H1 (cell line): ENCODE data around the gene PRKAR1B. TPM values are rescaled to one million over a fixed set of nuclear protein-coding genes. Genes with fewer than 3 reads are reported as not detected.

ENCODE experiments used
- CTCF ChIA-PET: fragments of 300-600 bp; sonication (Branson Sonifier 250); formaldehyde crosslinking; loops from one replicate; lab custom pipeline; 2021; ENCODE audit not compliant: partially characterized antibody; lab: Charles Lee
- POLR2A ChIA-PET: fragments of 300-600 bp; sonication (Branson Sonifier 250); formaldehyde crosslinking; loops from one replicate; lab custom pipeline; 2021; ENCODE audit warnings: inconsistent platforms; ENCODE audit not compliant: partially characterized antibody; lab: Charles Lee
- DNase-seq, 2 experiments: peaks; one replicate each; pipeline versions ENCODE4 v3.0.0 to v3.0.0-alpha.2; 2010 to 2022; ENCODE audit warnings: low spot score in 2 of 2, low read depth in 1 of 2, mixed read lengths in 1 of 2
- FAIRE-seq: peaks from 2 replicates; lab custom pipeline; 2011; peaks lifted over from hg19 to GRCh38; lab: Jason Lieb, UNC
- H2AFZ ChIP-seq: 2 replicates; pipeline ENCODE4 v1.8.1; 2012; ENCODE audit warnings: low read length, inconsistent platforms
- H2AK5ac ChIP-seq: 2 replicates; pipeline ENCODE4 v1.6.1; 2013; ENCODE audit warnings: low read depth, low read length
- H2BK120ac ChIP-seq: replicated peaks from 2 replicates; pipeline ENCODE3; 2013; ENCODE audit warnings: low read depth, low read length, inconsistent platforms
- H2BK12ac ChIP-seq: 2 replicates; pipeline ENCODE4 v1.6.1; 2013; ENCODE audit warnings: low read depth, low read length
- H2BK15ac ChIP-seq: 2 replicates; pipeline ENCODE4 v1.6.1; 2013; ENCODE audit warnings: low read length
- H2BK20ac ChIP-seq: 2 replicates; pipeline ENCODE4 v1.6.1; 2013; ENCODE audit warnings: low read length
- H2BK5ac ChIP-seq: 2 replicates; pipeline ENCODE4 v1.6.1; 2013; ENCODE audit warnings: low read depth, low read length
- H3K14ac ChIP-seq: 2 replicates; pipeline ENCODE4 v1.6.1; 2013; ENCODE audit warnings: inconsistent platforms; ENCODE audit not compliant: insufficient read length
- H3K18ac ChIP-seq: 2 replicates; pipeline ENCODE4 v1.6.1; 2013; ENCODE audit warnings: low read length; ENCODE audit errors: extremely low read depth
- H3K23ac ChIP-seq: 2 replicates; pipeline ENCODE4 v1.6.1; 2013; ENCODE audit warnings: inconsistent platforms; ENCODE audit not compliant: insufficient read length
- H3K23me2 ChIP-seq: 2 replicates; pipeline ENCODE4 v1.6.1; 2013; ENCODE audit warnings: low read depth, low read length
- H3K27ac ChIP-seq: 2 replicates; pipeline ENCODE4 v1.6.1; 2011; ENCODE audit warnings: low read depth, low read length, inconsistent platforms
- H3K27me3 ChIP-seq, 4 experiments: replicated peaks in 1 of 4; 1 replicate in 1 of 4; 2 replicates in 3 of 4; pipeline versions ENCODE4 v1.6.1 to v1.8.1; 2011 to 2013; ENCODE audit warnings: low read length in 3 of 4, mild to moderate bottlenecking in 3 of 4, inconsistent platforms in 2 of 4, mixed read lengths in 2 of 4, moderate library complexity in 1 of 4; ENCODE audit not compliant: control insufficient read depth in 3 of 4, insufficient read depth in 3 of 4; ENCODE audit errors: extremely low read depth in 1 of 4
- H3K36me3 ChIP-seq, 4 experiments: 2 replicates each; pipeline versions ENCODE4 v1.6.1 to v1.8.1; 2011 to 2013; ENCODE audit warnings: mild to moderate bottlenecking in 4 of 4, low read length in 3 of 4, moderate library complexity in 2 of 4, control low read depth in 1 of 4, inconsistent platforms in 1 of 4; ENCODE audit not compliant: insufficient read depth in 4 of 4, control insufficient read depth in 2 of 4
- H3K4ac ChIP-seq: replicated peaks from 2 replicates; pipeline ENCODE3; 2013; ENCODE audit warnings: low read length, low read depth, mixed read lengths, inconsistent platforms; ENCODE audit not compliant: insufficient read length
- H3K4me1 ChIP-seq, 4 experiments: replicated peaks in 1 of 4; 1 replicate in 1 of 4; 2 replicates in 3 of 4; pipeline versions ENCODE4 v1.6.1 to v1.8.1; 2011 to 2013; ENCODE audit warnings: low read length in 3 of 4, inconsistent platforms in 2 of 4, mixed read lengths in 1 of 4; ENCODE audit not compliant: insufficient read depth in 4 of 4, control insufficient read depth in 3 of 4
- H3K4me2 ChIP-seq, 2 experiments: 2 replicates each; pipeline versions ENCODE4 v1.6.1 to v1.8.1; 2011 to 2013; ENCODE audit warnings: low read depth in 2 of 2, low read length in 2 of 2, control low read depth in 1 of 2, inconsistent platforms in 1 of 2, mild to moderate bottlenecking in 1 of 2; ENCODE audit not compliant: insufficient read depth in 1 of 2
- H3K4me3 ChIP-seq, 4 experiments: fragments of 200-600, 300-600 bp in 1 of 4; sonication (generic), shearing (Covaris generic), sonication (Bioruptor Twin) in 1 of 4; 2 replicates each; pipeline versions ENCODE4 v1.5.1 to v1.8.1; 2011 to 2016; ENCODE audit warnings: low read length in 4 of 4, low read depth in 3 of 4, control low read depth in 2 of 4, inconsistent platforms in 2 of 4, mild to moderate bottlenecking in 2 of 4, mixed read lengths in 1 of 4, moderate library complexity in 1 of 4; ENCODE audit not compliant: insufficient read depth in 2 of 4; ENCODE audit errors: extremely low read depth in 1 of 4
- H3K56ac ChIP-seq: replicated peaks from 2 replicates; pipeline ENCODE3; 2013; ENCODE audit warnings: low read depth, mild to moderate bottlenecking, mixed read lengths, low read length, inconsistent platforms; ENCODE audit not compliant: insufficient read length
- H3K79me1 ChIP-seq: 2 replicates; pipeline ENCODE4 v1.6.1; 2013; ENCODE audit warnings: low read depth, low read length, control low read depth
- H3K79me2 ChIP-seq, 2 experiments: 2 replicates each; pipeline versions ENCODE4 v1.6.1 to v1.8.1; 2012 to 2013; ENCODE audit warnings: low read length in 2 of 2, mild to moderate bottlenecking in 2 of 2, inconsistent platforms in 1 of 2; ENCODE audit not compliant: insufficient read depth in 2 of 2, control insufficient read depth in 1 of 2
- H3K9ac ChIP-seq, 4 experiments: replicated peaks in 1 of 4; 1 replicate in 1 of 4; 2 replicates in 3 of 4; pipeline versions ENCODE4 v1.6.1 to v1.8.1; 2011 to 2013; ENCODE audit warnings: low read depth in 3 of 4, low read length in 3 of 4, control low read depth in 2 of 4, mild to moderate bottlenecking in 2 of 4, moderate library complexity in 2 of 4, inconsistent platforms in 1 of 4; ENCODE audit errors: extremely low read depth in 1 of 4
- H3K9me3 ChIP-seq, 2 experiments: 2 replicates each; pipeline versions ENCODE4 v1.6.1 to v1.8.1; 2012 to 2013; ENCODE audit warnings: mild to moderate bottlenecking in 2 of 2, moderate library complexity in 2 of 2, control low read depth in 1 of 2, inconsistent platforms in 1 of 2, low read depth in 1 of 2, low read length in 1 of 2, mixed read lengths in 1 of 2; ENCODE audit not compliant: insufficient read depth in 2 of 2
- H4K20me1 ChIP-seq, 2 experiments: replicated peaks in 1 of 2; 2 replicates each; pipeline versions ENCODE3 to v1.8.1; 2011 to 2013; ENCODE audit warnings: inconsistent platforms in 2 of 2, low read length in 2 of 2, mild to moderate bottlenecking in 1 of 2; ENCODE audit not compliant: insufficient read depth in 2 of 2, control insufficient read depth in 1 of 2
- H4K5ac ChIP-seq: 2 replicates; pipeline ENCODE4 v1.6.1; 2013; ENCODE audit warnings: low read length, low read depth, mixed read lengths, inconsistent platforms; ENCODE audit not compliant: insufficient read length
- H4K8ac ChIP-seq: 2 replicates; pipeline ENCODE4 v1.8.0; 2013; ENCODE audit warnings: mild to moderate bottlenecking, moderate library complexity, low read length, inconsistent platforms; ENCODE audit not compliant: insufficient read depth; ENCODE audit errors: extremely low read depth
- H4K91ac ChIP-seq: replicated peaks from 2 replicates; pipeline ENCODE3; 2013; ENCODE audit warnings: low read length, mixed read lengths, inconsistent platforms; ENCODE audit not compliant: insufficient read length
- BRCA1 ChIP-seq: IDR thresholded peaks from 2 replicates; pipeline ENCODE4 v1.6.1; 2012; ENCODE audit warnings: low read depth, low read length, improper control_type of control experiment
- EP300 ChIP-seq, 2 experiments: IDR thresholded peaks; 1 replicate in 1 of 2; 2 replicates in 1 of 2; pipeline ENCODE4 v1.6.1; 2011 to 2012; ENCODE audit warnings: low read depth in 2 of 2, low read length in 2 of 2, mild to moderate bottlenecking in 2 of 2, borderline replicate concordance in 1 of 2, inconsistent platforms in 1 of 2, moderate library complexity in 1 of 2
- GTF2F1 ChIP-seq: IDR thresholded peaks from 2 replicates; pipeline ENCODE4 v1.6.1; 2012; ENCODE audit warnings: low read depth, low read length, improper control_type of control experiment, borderline replicate concordance
- JUN ChIP-seq: IDR thresholded peaks from 2 replicates; pipeline ENCODE4 v1.6.1; 2011; ENCODE audit warnings: low read depth, mild to moderate bottlenecking, improper control_type of control experiment, low read length
- RFX5 ChIP-seq: IDR thresholded peaks from 2 replicates; pipeline ENCODE4 v1.6.1; 2011; ENCODE audit warnings: low read depth, low read length, improper control_type of control experiment, borderline replicate concordance
- RXRA ChIP-seq: IDR thresholded peaks from 2 replicates; pipeline ENCODE4 v1.6.1; 2011; ENCODE audit warnings: low read depth, mild to moderate bottlenecking, low read length, moderate library complexity; ENCODE audit not compliant: insufficient read depth
- SIRT6 ChIP-seq: IDR thresholded peaks from one replicate; pipeline ENCODE4 v1.7.1; 2012; ENCODE audit warnings: low read length, inconsistent platforms
- SUZ12 ChIP-seq: fragments of 200-600 bp; sonication (generic); IDR thresholded peaks from 2 replicates; pipeline ENCODE4 v1.6.1; 2012; ENCODE audit warnings: mild to moderate bottlenecking, inconsistent platforms, low read length, moderate library complexity, mixed read lengths
- YY1 ChIP-seq: IDR thresholded peaks from 2 replicates; pipeline ENCODE4 v1.6.1; 2011; ENCODE audit warnings: low read depth, mild to moderate bottlenecking, low read length
- WGBS, 2 experiments: shearing (Covaris generic) in 1 of 2; methylation state at CpG; one replicate each; pipeline versions ENCODE4 v1.1.6 to v1.1.7; 2013 to 2015; ENCODE audit warnings: low lambda C conversion rate in 2 of 2, mixed read lengths in 2 of 2, inconsistent platforms in 1 of 2, low coverage in 1 of 2, missing lambda C conversion rate in 1 of 2; ENCODE audit not compliant: insufficient replicate concordance in 2 of 2, insufficient coverage in 1 of 2, insufficient read length in 1 of 2; ENCODE audit errors: extremely low coverage in 1 of 2, missing lambda C conversion rate in 1 of 2; 5-methylcytosine and 5-hydroxymethylcytosine counted together
- polyA plus RNA-seq, 7 experiments: library from polyadenylated mRNA; depleted of rRNA in 3 of 7; stranded (reverse) in 5 of 7; unstranded in 2 of 7; fragments of >200 nt in 5 of 7; fragments of 200-250 nt in 2 of 7; gene quantifications; 1 replicate in 5 of 7; 2 replicates in 1 of 7; 4 replicates in 1 of 7; pipeline versions ENCODE4 v1.2.1 to v1.2.3, GENCODE V29; 2011 to 2013; ENCODE audit warnings: missing spikeins in 2 of 7, mixed read lengths in 2 of 7
- total RNA-seq: library from RNA; stranded (reverse); fragmentation: NEBNext Ultra II Directional; extraction: Animal tissue kit (Norgen Biotek cat#: 25700); gene quantifications from 2 replicates; pipeline ENCODE4 v1.2.1, GENCODE V29; 2021
- TF ChIP-seq, protein P1 (sequence below): IDR thresholded peaks from 2 replicates; pipeline ENCODE4 v1.6.1; 2011; ENCODE audit warnings: low read length, improper control_type of control experiment

PRKAR1B gene
- total and polyA plus RNA-seq, 2 of the 8 experiments (the other 6 are each of a cell fraction or from before 2014, with no cell fraction given), result 12.3 to 55.7 TPM

DNA sequence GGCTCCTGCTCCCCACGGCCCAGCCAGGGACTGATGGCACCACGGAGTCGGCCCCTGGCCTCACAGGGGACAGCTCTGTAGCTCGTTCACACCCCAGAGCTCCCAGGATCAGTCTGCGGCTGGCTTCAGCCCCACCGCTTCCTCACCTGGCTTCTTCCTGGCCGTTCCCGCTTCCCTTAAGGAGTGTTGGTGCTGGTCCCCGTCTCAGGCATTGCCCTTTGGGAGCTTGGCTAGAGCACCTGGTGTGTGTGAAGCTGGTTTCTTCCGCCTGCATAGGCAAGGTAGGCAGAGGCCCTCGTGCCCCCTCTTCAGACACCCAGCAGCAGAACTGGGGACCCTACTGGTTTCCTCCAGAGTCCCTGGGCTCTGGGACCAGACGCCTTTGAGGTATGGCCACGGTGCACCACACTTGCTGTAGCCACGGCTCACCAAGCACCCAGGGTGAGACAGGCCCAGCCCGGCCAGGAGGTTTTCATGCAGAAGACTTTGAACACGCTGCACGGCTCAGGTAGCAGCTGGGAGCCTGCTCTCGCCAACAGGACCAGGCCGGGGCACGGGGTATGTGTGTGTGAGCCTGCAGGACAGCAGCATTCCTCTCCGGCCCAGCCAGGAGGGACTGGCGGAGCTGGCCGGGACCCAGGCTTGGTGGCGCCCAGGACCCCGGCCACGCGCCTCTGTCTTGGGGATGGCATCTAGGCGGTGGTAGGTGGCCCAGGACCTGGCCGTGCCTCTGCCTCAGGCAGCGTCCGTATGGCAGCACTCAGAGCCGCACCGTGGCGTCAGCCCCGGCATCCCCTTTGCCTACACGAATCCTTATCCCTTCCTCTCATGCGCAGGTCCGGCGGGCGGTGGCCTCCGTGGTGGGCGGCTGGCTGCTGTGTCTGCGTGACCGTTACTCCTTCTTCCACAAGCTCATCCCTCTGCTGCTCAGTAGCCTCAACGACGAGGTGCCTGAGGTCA lies 13.2 kb upstream of the PRKAR1B start:
- H3K56ac ChIP-seq, result peak overlapping the region; percentile 1
- no peak overlapping the region for H3K23ac ChIP-seq
- no peak overlapping the region for H2BK5ac ChIP-seq
- no peak for DNase-seq
- H3K79me2 ChIP-seq, result peaks cover 3 to 41% of the 10 kb centered on the region in 2 experiments
- no peak overlapping the region for H2BK15ac ChIP-seq
- no peak overlapping the region for H4K91ac ChIP-seq
- no peak overlapping the region for H3K4ac ChIP-seq
- no peak overlapping the region for H2BK120ac ChIP-seq
- no peak overlapping the region for H4K5ac ChIP-seq
- no peak overlapping the region for H3K27ac ChIP-seq
- ChIA-PET CTCF (interaction anchor here (1.0 to 2.9 kb wide), 4 partner anchors 8 to 29 kb away, joined by 4 to 11 read pairs (median 6); no protein-coding TSS in a partner anchor), POLR2A (interaction anchor here (1.0 to 1.3 kb wide), 2 partner anchors 8 to 12 kb away, joined by 4 to 7 read pairs; no protein-coding TSS in a partner anchor)
- no peak overlapping the region for H3K14ac ChIP-seq
- peak overlapping the region; percentile 51; the same call in 1 of the 2 replicates for H4K8ac ChIP-seq
- H2BK20ac ChIP-seq, result no peak overlapping the region
- no peak for FAIRE-seq
- no peak overlapping the region for H2AFZ ChIP-seq
- H3K9me3 ChIP-seq, result peaks cover 1 to 2% of the 10 kb centered on the region in 2 experiments; a peak in 2 of 4 replicates
- no peak overlapping the region for H3K4me2 ChIP-seq
- H2AK5ac ChIP-seq, result no peak overlapping the region
- peaks cover 2 to 12% (median 3%) of the 10 kb centered on the region in 4 experiments; a peak in 6 of 8 replicates for H3K36me3 ChIP-seq
- H3K23me2 ChIP-seq, result no peaks in the 10 kb centered on the region
- no peak overlapping the region for H3K18ac ChIP-seq
- peaks cover 0 to 14% of the 10 kb centered on the region in 2 experiments for H4K20me1 ChIP-seq
- no peak overlapping the region for H3K9ac ChIP-seq
- H2BK12ac ChIP-seq, result no peak overlapping the region
- H3K79me1 ChIP-seq, result peaks cover 8% of the 10 kb centered on the region
- H3K4me3 ChIP-seq, result no peak overlapping the region
- 93% methylated on average over 46 of the region's 46 CpGs; no CpG with 5 or more reads in 1 of the 2 experiments for WGBS, 2 experiments
- H3K27me3 ChIP-seq, result no peaks in the 10 kb centered on the region; a peak in 1 of 7 replicates
- no peaks in the 10 kb centered on the region for H3K4me1 ChIP-seq
- TF ChIP-seq YY1 (no peak), RXRA (no peak), JUN (no peak), EP300 (IDR thresholded peaks at IDR 0.05; ENCODE audit: borderline replicate concordance in 1 of 2, low read depth in 2 of 2, low read length in 2 of 2) (no peak), GTF2F1 (no peak), SUZ12 (no peak), RFX5 (no peak), SIRT6 (no peak), BRCA1 (no peak)
- TF ChIP-seq, protein P1, sequence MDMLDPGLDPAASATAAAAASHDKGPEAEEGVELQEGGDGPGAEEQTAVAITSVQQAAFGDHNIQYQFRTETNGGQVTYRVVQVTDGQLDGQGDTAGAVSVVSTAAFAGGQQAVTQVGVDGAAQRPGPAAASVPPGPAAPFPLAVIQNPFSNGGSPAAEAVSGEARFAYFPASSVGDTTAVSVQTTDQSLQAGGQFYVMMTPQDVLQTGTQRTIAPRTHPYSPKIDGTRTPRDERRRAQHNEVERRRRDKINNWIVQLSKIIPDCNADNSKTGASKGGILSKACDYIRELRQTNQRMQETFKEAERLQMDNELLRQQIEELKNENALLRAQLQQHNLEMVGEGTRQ, result no peak
